DOHH2 (cell line): Measurements from ENCODE around the gene OSBPL10.

Source experiments
- H3F3A ChIP-seq: fragments of 200-600 bp; sonication (generic), shearing (Covaris generic); 2 replicates; pipeline ENCODE4 v1.6.0; 2016; ENCODE audit warnings: antibody characterized with exemption, mild to moderate bottlenecking; ENCODE audit not compliant: control insufficient read depth, insufficient read depth
- H3K27ac ChIP-seq: fragments of 200-600 bp; sonication (generic); 2 replicates; pipeline ENCODE4 v1.5.1; 2014; ENCODE audit warnings: low read depth, mild to moderate bottlenecking, low read length, moderate library complexity
- H3K27me3 ChIP-seq: fragments of 200-600 bp; sonication (generic); 2 replicates; pipeline ENCODE4 v1.6.1; 2014; ENCODE audit warnings: mild to moderate bottlenecking, low read length, mixed read lengths; ENCODE audit not compliant: control insufficient read depth
- H3K36me3 ChIP-seq: fragments of 200-600 bp; sonication (generic); 2 replicates; pipeline ENCODE4 v1.6.1; 2014; ENCODE audit warnings: mild to moderate bottlenecking, low read length, moderate library complexity, mixed read lengths; ENCODE audit not compliant: control insufficient read depth
- H3K4me1 ChIP-seq: fragments of 200-600 bp; sonication (generic); 2 replicates; pipeline ENCODE4 v1.6.1; 2014; ENCODE audit warnings: mild to moderate bottlenecking, low read length, mixed read lengths; ENCODE audit not compliant: control insufficient read depth
- H3K4me2 ChIP-seq: fragments of 200-600 bp; sonication (generic); 2 replicates; pipeline ENCODE4 v1.6.0; 2014; ENCODE audit warnings: mild to moderate bottlenecking, low read length, moderate library complexity
- H3K4me3 ChIP-seq: fragments of 200-600 bp; sonication (generic); 2 replicates; pipeline ENCODE4 v1.5.1; 2014; ENCODE audit warnings: mild to moderate bottlenecking, low read length, mixed read lengths
- H3K79me2 ChIP-seq: fragments of 200-600 bp; sonication (generic); 2 replicates; pipeline ENCODE4 v1.6.1; 2014; ENCODE audit warnings: mild to moderate bottlenecking, low read length, mixed read lengths; ENCODE audit not compliant: control insufficient read depth
- H3K9me2 ChIP-seq: fragments of 200-600 bp; sonication (generic); replicated peaks from 2 replicates; pipeline ENCODE4 v1.6.1; 2014; ENCODE audit warnings: mild to moderate bottlenecking, low read length, mixed read lengths; ENCODE audit not compliant: control insufficient read depth
- H3K9me3 ChIP-seq: fragments of 200-600 bp; sonication (generic); 2 replicates; pipeline ENCODE4 v1.6.1; 2014; ENCODE audit warnings: antibody characterized with exemption, low read length, mixed read lengths; ENCODE audit not compliant: control insufficient read depth, insufficient read depth
- H4K20me1 ChIP-seq: fragments of 200-600 bp; sonication (generic); 2 replicates; pipeline ENCODE4 v1.6.0; 2014; ENCODE audit warnings: low read depth, mild to moderate bottlenecking, antibody characterized with exemption, low read length, moderate library complexity; ENCODE audit not compliant: control insufficient read depth, insufficient read depth
- EZH2phosphoT487 ChIP-seq: fragments of 200-600 bp; sonication (generic); IDR thresholded peaks from 2 replicates; pipeline ENCODE4 v1.6.1; 2017; ENCODE audit warnings: borderline replicate concordance, mild to moderate bottlenecking, antibody characterized with exemption, low read length, moderate library complexity, mixed read lengths
- TF ChIP-seq, protein P1 (sequence below): fragments of 200-600 bp; sonication (generic); IDR thresholded peaks from one replicate; pipeline ENCODE4 v1.5.1; 2014; ENCODE audit warnings: antibody characterized with exemption, mild to moderate bottlenecking, low read depth, low read length; ENCODE audit not compliant: poor library complexity, severe bottlenecking

OSBPL10 gene

DNA sequence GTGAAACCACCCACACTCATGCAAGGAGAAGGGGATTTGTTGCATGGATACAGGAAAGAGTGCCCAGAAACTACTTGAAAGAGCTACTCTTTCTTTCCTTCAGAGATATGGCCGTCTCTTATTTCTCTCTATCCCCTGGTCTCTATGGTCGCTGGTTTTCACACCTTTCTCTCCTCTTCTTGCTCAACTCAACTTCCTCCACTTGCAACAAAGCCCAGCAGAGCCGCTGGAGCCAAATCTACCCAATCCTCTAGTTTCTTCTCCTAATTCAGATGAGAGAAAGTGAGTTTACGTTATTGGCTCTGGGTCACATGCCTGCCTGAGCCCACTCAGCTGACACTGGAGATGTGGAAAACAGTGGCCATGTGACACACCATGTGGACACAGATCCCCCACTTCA is 215.2 kb downstream of the OSBPL10 start:
- H3K9me3 ChIP-seq, result no peaks in the 10 kb centered on the region
- no peak for TF ChIP-seq EZH2phosphoT487
- TF ChIP-seq, protein P1, sequence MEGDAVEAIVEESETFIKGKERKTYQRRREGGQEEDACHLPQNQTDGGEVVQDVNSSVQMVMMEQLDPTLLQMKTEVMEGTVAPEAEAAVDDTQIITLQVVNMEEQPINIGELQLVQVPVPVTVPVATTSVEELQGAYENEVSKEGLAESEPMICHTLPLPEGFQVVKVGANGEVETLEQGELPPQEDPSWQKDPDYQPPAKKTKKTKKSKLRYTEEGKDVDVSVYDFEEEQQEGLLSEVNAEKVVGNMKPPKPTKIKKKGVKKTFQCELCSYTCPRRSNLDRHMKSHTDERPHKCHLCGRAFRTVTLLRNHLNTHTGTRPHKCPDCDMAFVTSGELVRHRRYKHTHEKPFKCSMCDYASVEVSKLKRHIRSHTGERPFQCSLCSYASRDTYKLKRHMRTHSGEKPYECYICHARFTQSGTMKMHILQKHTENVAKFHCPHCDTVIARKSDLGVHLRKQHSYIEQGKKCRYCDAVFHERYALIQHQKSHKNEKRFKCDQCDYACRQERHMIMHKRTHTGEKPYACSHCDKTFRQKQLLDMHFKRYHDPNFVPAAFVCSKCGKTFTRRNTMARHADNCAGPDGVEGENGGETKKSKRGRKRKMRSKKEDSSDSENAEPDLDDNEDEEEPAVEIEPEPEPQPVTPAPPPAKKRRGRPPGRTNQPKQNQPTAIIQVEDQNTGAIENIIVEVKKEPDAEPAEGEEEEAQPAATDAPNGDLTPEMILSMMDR, result no peak
- H4K20me1 ChIP-seq, result no peaks in the 10 kb centered on the region
- no peaks in the 10 kb centered on the region for H3K27me3 ChIP-seq
- H3K27ac ChIP-seq, result no peak overlapping the region
- H3K4me3 ChIP-seq, result no peak overlapping the region
- peaks cover 28% of the 10 kb centered on the region for H3K79me2 ChIP-seq
- no peaks in the 10 kb centered on the region for H3K9me2 ChIP-seq
- no peaks in the 10 kb centered on the region for H3F3A ChIP-seq
- no peak overlapping the region for H3K4me2 ChIP-seq
- H3K36me3 ChIP-seq, result peaks cover 23% of the 10 kb centered on the region
- H3K4me1 ChIP-seq, result peaks cover 13% of the 10 kb centered on the region

- no peaks in the 10 kb centered on the region for H3F3A ChIP-seq
- no peaks in the 10 kb centered on the region for H3K9me3 ChIP-seq
- no peak overlapping the region for H3K27ac ChIP-seq
- peaks cover 13% of the 10 kb centered on the region for H3K4me1 ChIP-seq
- no peak overlapping the region for H3K4me3 ChIP-seq
- TF ChIP-seq EZH2phosphoT487, result no peak
- TF ChIP-seq, protein P1, result no peak
- no peaks in the 10 kb centered on the region for H3K9me2 ChIP-seq
- no peaks in the 10 kb centered on the region for H3K27me3 ChIP-seq
- peaks cover 23% of the 10 kb centered on the region for H3K36me3 ChIP-seq
- peaks cover 21% of the 10 kb centered on the region for H3K79me2 ChIP-seq
- no peaks in the 10 kb centered on the region for H4K20me1 ChIP-seq
- no peak overlapping the region for H3K4me2 ChIP-seq
Measured at GRCh38 chr3:31763731-31764130, 217.3 kb downstream of the OSBPL10 start.

GRCh38 chr3:31762888-31763351 is 218.1 kb downstream of the OSBPL10 start:
- H3K4me1 ChIP-seq, result peaks cover 13% of the 10 kb centered on the region
- no peak overlapping the region for H3K27ac ChIP-seq
- no peak overlapping the region for H3K4me3 ChIP-seq
- no peak overlapping the region for H3K4me2 ChIP-seq
- H3K9me2 ChIP-seq, result no peaks in the 10 kb centered on the region
- H3K27me3 ChIP-seq, result no peaks in the 10 kb centered on the region
- TF ChIP-seq EZH2phosphoT487, result no peak
- TF ChIP-seq, protein P1, result no peak
- no peaks in the 10 kb centered on the region for H3F3A ChIP-seq
- peaks cover 16% of the 10 kb centered on the region for H3K79me2 ChIP-seq
- H3K9me3 ChIP-seq, result no peaks in the 10 kb centered on the region
- H4K20me1 ChIP-seq, result no peaks in the 10 kb centered on the region
- H3K36me3 ChIP-seq, result peaks cover 24% of the 10 kb centered on the region
